H9 (cell line): ENCODE measurements around the gene MED10. TPM values are rescaled to one million over a fixed set of nuclear protein-coding genes. Genes with fewer than 3 reads are reported as not detected.

ENCODE experiments used
- DNase-seq: peaks from one replicate; pipeline ENCODE4 v3.0.0-alpha.2; 2017
- H2AFZ ChIP-seq: one replicate; pipeline ENCODE4 v1.6.1; 2013; ENCODE audit warnings: mild to moderate bottlenecking, low read length, control low read depth, moderate library complexity
- H2AK5ac ChIP-seq: 2 replicates; pipeline ENCODE4 v1.6.1; 2013; ENCODE audit warnings: low read length, control low read depth, mixed read lengths; ENCODE audit not compliant: insufficient read length
- H2BK120ac ChIP-seq: one replicate; pipeline ENCODE4 v1.6.1; 2013; ENCODE audit warnings: low read depth, mild to moderate bottlenecking, low read length, control low read depth, inconsistent platforms; ENCODE audit not compliant: poor library complexity, severe bottlenecking
- H2BK12ac ChIP-seq: 2 replicates; pipeline ENCODE4 v1.6.1; 2013; ENCODE audit warnings: low read length, control low read depth, mixed read lengths, low read depth; ENCODE audit not compliant: insufficient read length
- H2BK15ac ChIP-seq: 2 replicates; pipeline ENCODE4 v1.6.1; 2013; ENCODE audit warnings: low read depth, low read length, control low read depth
- H2BK20ac ChIP-seq: one replicate; pipeline ENCODE4 v1.6.1; 2013; ENCODE audit warnings: low read depth, mild to moderate bottlenecking, low read length, control low read depth, inconsistent platforms; ENCODE audit not compliant: poor library complexity, severe bottlenecking
- H2BK5ac ChIP-seq: 2 replicates; pipeline ENCODE4 v1.6.1; 2013; ENCODE audit warnings: low read length, control low read depth, mixed read lengths; ENCODE audit not compliant: insufficient read length
- H3K14ac ChIP-seq: 2 replicates; pipeline ENCODE4 v1.6.1; 2013; ENCODE audit warnings: low read length, control low read depth; ENCODE audit not compliant: insufficient read depth
- H3K18ac ChIP-seq: 2 replicates; pipeline ENCODE4 v1.6.1; 2013; ENCODE audit warnings: low read depth, mild to moderate bottlenecking, mixed read lengths, low read length, control low read depth; ENCODE audit not compliant: insufficient read length
- H3K23ac ChIP-seq: 2 replicates; pipeline ENCODE4 v1.6.1; 2013; ENCODE audit warnings: low read length, control low read depth, mixed read lengths, low read depth; ENCODE audit not compliant: insufficient read length
- H3K23me2 ChIP-seq: 2 replicates; pipeline ENCODE4 v1.6.1; 2013; ENCODE audit warnings: low read depth, mild to moderate bottlenecking, mixed read lengths, low read length, control low read depth; ENCODE audit not compliant: insufficient read length, poor library complexity, severe bottlenecking
- H3K27ac ChIP-seq: 2 replicates; pipeline ENCODE4 v1.5.1; 2013; ENCODE audit warnings: low read length, control low read depth, mixed read lengths, low read depth; ENCODE audit not compliant: insufficient read length
- H3K27me3 ChIP-seq: 2 replicates; pipeline ENCODE4 v1.6.1; 2013; ENCODE audit warnings: low read length, control low read depth, inconsistent platforms; ENCODE audit not compliant: insufficient read depth
- H3K4ac ChIP-seq: 2 replicates; pipeline ENCODE4 v1.6.1; 2013; ENCODE audit warnings: low read depth, mild to moderate bottlenecking, control low read depth, inconsistent platforms, low read length, moderate library complexity
- H3K4me1 ChIP-seq: 2 replicates; pipeline ENCODE4 v1.6.1; 2013; ENCODE audit warnings: low read length, control low read depth, inconsistent platforms; ENCODE audit not compliant: insufficient read depth
- H3K4me2 ChIP-seq: 2 replicates; pipeline ENCODE4 v1.6.1; 2013; ENCODE audit warnings: low read length, control low read depth, mixed read lengths; ENCODE audit not compliant: insufficient read length, insufficient read depth
- H3K56ac ChIP-seq: 2 replicates; pipeline ENCODE4 v1.6.1; 2013; ENCODE audit warnings: low read depth, mild to moderate bottlenecking, mixed read lengths, low read length, control low read depth; ENCODE audit not compliant: insufficient read length
- H3K79me1 ChIP-seq: 2 replicates; pipeline ENCODE4 v1.6.1; 2013; ENCODE audit warnings: low read depth, mild to moderate bottlenecking, moderate library complexity, low read length, control low read depth, inconsistent platforms; ENCODE audit not compliant: insufficient read depth, poor library complexity, severe bottlenecking
- H3K79me2 ChIP-seq: 2 replicates; pipeline ENCODE4 v1.6.1; 2013; ENCODE audit warnings: low read length, control low read depth, inconsistent platforms; ENCODE audit not compliant: insufficient read depth
- H3K9ac ChIP-seq: 2 replicates; pipeline ENCODE4 v1.6.1; 2013; ENCODE audit warnings: low read length, control low read depth, mixed read lengths; ENCODE audit not compliant: insufficient read length; ENCODE audit errors: extremely low read depth
- H3K9me3 ChIP-seq: one replicate; pipeline ENCODE4 v1.6.1; 2013; ENCODE audit warnings: low read depth, low read length, inconsistent platforms; ENCODE audit not compliant: control insufficient read depth
- H3T11ph ChIP-seq: one replicate; pipeline ENCODE4 v1.6.1; 2013; ENCODE audit warnings: mild to moderate bottlenecking, low read length, control low read depth, inconsistent platforms
- H4K20me1 ChIP-seq: one replicate; pipeline ENCODE4 v1.6.1; 2013; ENCODE audit not compliant: control insufficient read depth, insufficient read length, insufficient read depth
- H4K5ac ChIP-seq: 2 replicates; pipeline ENCODE4 v1.6.1; 2013; ENCODE audit warnings: low read depth, mild to moderate bottlenecking, mixed read lengths, low read length, control low read depth; ENCODE audit not compliant: insufficient read length
- H4K8ac ChIP-seq: replicated peaks from 2 replicates; pipeline ENCODE4 v1.6.1; 2013; ENCODE audit warnings: low read length, control low read depth, mixed read lengths, low read depth; ENCODE audit not compliant: insufficient read length
- H4K91ac ChIP-seq: 2 replicates; pipeline ENCODE4 v1.6.1; 2013; ENCODE audit warnings: low read depth, mild to moderate bottlenecking, moderate library complexity, mixed read lengths, low read length, control low read depth; ENCODE audit not compliant: insufficient read length
- H3K27ac Mint-ChIP-seq, 3 experiments: 2 replicates in 2 of 3; 3 replicates in 1 of 3; pipeline ENCODE4 v1.8.0; 2020 to 2021; ENCODE audit warnings: mixed read lengths in 3 of 3, mild to moderate bottlenecking in 1 of 3, moderate library complexity in 1 of 3
- H3K27me3 Mint-ChIP-seq: 2 replicates; pipeline ENCODE4 v1.8.0; 2021; ENCODE audit warnings: low read depth, mild to moderate bottlenecking, moderate library complexity, mixed read lengths
- H3K36me3 Mint-ChIP-seq, 3 experiments: 2 replicates in 2 of 3; 3 replicates in 1 of 3; pipeline ENCODE4 v1.8.0; 2020 to 2021; ENCODE audit warnings: low read depth in 3 of 3, mixed read lengths in 3 of 3; ENCODE audit not compliant: insufficient read depth in 1 of 3
- H3K4me1 Mint-ChIP-seq, 2 experiments: 2 replicates each; pipeline ENCODE4 v1.8.0; 2020; ENCODE audit warnings: mixed read lengths in 2 of 2
- H3K4me3 Mint-ChIP-seq, 2 experiments: 2 replicates in 1 of 2; 3 replicates in 1 of 2; pipeline ENCODE4 v1.8.0; 2020 to 2021; ENCODE audit warnings: mild to moderate bottlenecking in 2 of 2, mixed read lengths in 2 of 2, moderate library complexity in 1 of 2
- H3K9me3 Mint-ChIP-seq, 2 experiments: 2 replicates in 1 of 2; 3 replicates in 1 of 2; pipeline ENCODE4 v1.8.0; 2020; ENCODE audit warnings: mild to moderate bottlenecking in 2 of 2, mixed read lengths in 2 of 2, moderate library complexity in 1 of 2
- CTCF ChIP-seq: fragments of 200-600 bp; sonication (generic); conservative IDR thresholded peaks from 3 replicates; pipeline ENCODE4 v1.8.0; 2021; ENCODE audit warnings: antibody characterized with exemption, mild to moderate bottlenecking
- WGBS: extraction: QIAGEN DNeasy Blood & Tissue Kit; methylation state at CpG from one replicate; pipeline ENCODE4 v1.1.7; 2013; ENCODE audit warnings: missing lambda C conversion rate, low lambda C conversion rate, mixed read lengths; ENCODE audit not compliant: insufficient read length; ENCODE audit errors: extremely low coverage; 5-methylcytosine and 5-hydroxymethylcytosine counted together
- total RNA-seq: library from RNA; stranded (reverse); gene quantifications from 2 replicates; pipeline ENCODE4 v1.2.1, GENCODE V29; 2021

Gene MED10
- total RNA-seq, 1 experiment from 2014 or later, result 35.3 TPM

DNA sequence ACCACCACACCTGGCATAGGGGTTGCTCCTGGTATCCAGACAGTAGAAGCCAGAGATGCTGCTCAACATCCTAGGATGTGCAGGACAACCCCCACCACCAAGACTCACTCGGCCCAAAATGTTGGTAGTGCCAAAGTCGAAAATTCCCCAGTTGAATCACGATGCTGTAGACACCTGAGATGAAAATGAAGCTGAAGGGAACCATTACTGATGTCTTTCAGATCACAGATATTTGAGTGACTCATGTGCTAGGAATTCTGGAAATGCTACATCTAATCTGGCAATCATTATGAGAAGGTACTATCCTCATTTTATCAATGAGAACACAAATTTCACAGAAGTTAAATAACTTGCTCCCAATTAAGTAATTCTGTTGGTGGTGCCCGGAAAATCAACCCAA, 49.3 kb upstream of the MED10 start:
- H3K9ac ChIP-seq, result no peak overlapping the region
- Mint-ChIP-seq H3K4me1 (no peaks in the 10 kb centered on the region), H3K27me3 (peaks cover 29% of the 10 kb centered on the region), H3K36me3 (no peaks in the 10 kb centered on the region; a peak in 2 of 7 replicates), H3K4me3 (no peak overlapping the region), H3K9me3 (peaks cover 10 to 11% of the 10 kb centered on the region in 2 experiments), H3K27ac (no peak overlapping the region)
- DNase-seq, result no peak
- no peak overlapping the region for H3K23ac ChIP-seq
- no peak overlapping the region for H3K4ac ChIP-seq
- no peak overlapping the region for H2BK120ac ChIP-seq
- no peak overlapping the region for H2BK15ac ChIP-seq
- no peaks in the 10 kb centered on the region for H4K20me1 ChIP-seq
- no peaks in the 10 kb centered on the region for H3K27me3 ChIP-seq
- no peak overlapping the region for H3T11ph ChIP-seq
- H3K27ac ChIP-seq, result no peak overlapping the region
- no peaks in the 10 kb centered on the region for H3K9me3 ChIP-seq
- no peak overlapping the region for H4K91ac ChIP-seq
- H2BK12ac ChIP-seq, result no peak overlapping the region
- no peak overlapping the region for H3K18ac ChIP-seq
- H3K4me2 ChIP-seq, result no peak overlapping the region
- H4K5ac ChIP-seq, result no peak overlapping the region
- H2BK5ac ChIP-seq, result no peak overlapping the region
- no peak overlapping the region for H2BK20ac ChIP-seq
- H4K8ac ChIP-seq, result no peak overlapping the region
- H3K56ac ChIP-seq, result no peak overlapping the region
- no peak overlapping the region for H2AK5ac ChIP-seq
- WGBS, result no CpG with 5 or more reads among the region's 4 CpGs
- no peaks in the 10 kb centered on the region for H3K79me2 ChIP-seq
- TF ChIP-seq CTCF, result no peak
- H3K23me2 ChIP-seq, result no peaks in the 10 kb centered on the region
- no peak overlapping the region for H3K14ac ChIP-seq
- H3K4me1 ChIP-seq, result no peaks in the 10 kb centered on the region
- no peak overlapping the region for H2AFZ ChIP-seq
- no peaks in the 10 kb centered on the region for H3K79me1 ChIP-seq
